ENCODE measurements around the gene TMIE. TPM values are rescaled to one million over a fixed set of nuclear protein-coding genes. Genes with fewer than 3 reads are reported as not detected.

Gene TMIE
- total RNA-seq, 2 donors from 2014 or later = not detected

DNA sequence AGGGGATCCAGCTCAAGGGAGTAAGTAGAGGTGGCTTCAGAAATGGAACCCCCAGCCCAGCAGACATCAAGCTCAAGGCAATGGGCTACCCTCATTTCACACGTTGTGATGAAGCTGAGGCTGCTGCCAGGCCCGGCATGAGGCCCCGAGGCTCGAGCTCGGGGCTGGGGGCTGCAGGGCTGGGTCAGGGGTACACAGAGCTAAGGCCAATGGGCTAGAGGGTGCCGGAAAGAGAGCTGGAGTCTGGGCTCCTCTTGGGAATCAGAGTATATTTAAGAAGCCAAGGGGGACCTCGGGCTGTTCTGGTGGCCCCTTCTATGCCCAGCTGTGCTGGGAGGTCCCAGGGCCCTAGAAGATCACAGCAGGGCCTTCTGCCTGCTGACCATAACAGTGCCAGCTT lies 9.0 kb downstream of the TMIE start:
- H3K36me3 ChIP-seq = no peaks in the 10 kb centered on the region
- H3K27me3 ChIP-seq (replicated peaks; ENCODE audit: insufficient read depth) = no peaks in the 10 kb centered on the region
- H3K27ac ChIP-seq = no peak overlapping the region
- H3K4me3 ChIP-seq = no peak overlapping the region
- no peaks in the 10 kb centered on the region for H3K9me3 ChIP-seq
- H3K4me1 ChIP-seq (ENCODE audit: control insufficient read depth in 1 of 2, low read depth in 2 of 2) = no peaks in the 10 kb centered on the region
- no peak for DNase-seq (ENCODE audit: low spot score)
- TF ChIP-seq, protein P1, sequence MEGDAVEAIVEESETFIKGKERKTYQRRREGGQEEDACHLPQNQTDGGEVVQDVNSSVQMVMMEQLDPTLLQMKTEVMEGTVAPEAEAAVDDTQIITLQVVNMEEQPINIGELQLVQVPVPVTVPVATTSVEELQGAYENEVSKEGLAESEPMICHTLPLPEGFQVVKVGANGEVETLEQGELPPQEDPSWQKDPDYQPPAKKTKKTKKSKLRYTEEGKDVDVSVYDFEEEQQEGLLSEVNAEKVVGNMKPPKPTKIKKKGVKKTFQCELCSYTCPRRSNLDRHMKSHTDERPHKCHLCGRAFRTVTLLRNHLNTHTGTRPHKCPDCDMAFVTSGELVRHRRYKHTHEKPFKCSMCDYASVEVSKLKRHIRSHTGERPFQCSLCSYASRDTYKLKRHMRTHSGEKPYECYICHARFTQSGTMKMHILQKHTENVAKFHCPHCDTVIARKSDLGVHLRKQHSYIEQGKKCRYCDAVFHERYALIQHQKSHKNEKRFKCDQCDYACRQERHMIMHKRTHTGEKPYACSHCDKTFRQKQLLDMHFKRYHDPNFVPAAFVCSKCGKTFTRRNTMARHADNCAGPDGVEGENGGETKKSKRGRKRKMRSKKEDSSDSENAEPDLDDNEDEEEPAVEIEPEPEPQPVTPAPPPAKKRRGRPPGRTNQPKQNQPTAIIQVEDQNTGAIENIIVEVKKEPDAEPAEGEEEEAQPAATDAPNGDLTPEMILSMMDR (IDR thresholded peaks at IDR 0.05) = no peak
- ATAC-seq (ENCODE audit: insufficient number of reproducible peaks, low FRiP score, low read depth) = no peak

DNA sequence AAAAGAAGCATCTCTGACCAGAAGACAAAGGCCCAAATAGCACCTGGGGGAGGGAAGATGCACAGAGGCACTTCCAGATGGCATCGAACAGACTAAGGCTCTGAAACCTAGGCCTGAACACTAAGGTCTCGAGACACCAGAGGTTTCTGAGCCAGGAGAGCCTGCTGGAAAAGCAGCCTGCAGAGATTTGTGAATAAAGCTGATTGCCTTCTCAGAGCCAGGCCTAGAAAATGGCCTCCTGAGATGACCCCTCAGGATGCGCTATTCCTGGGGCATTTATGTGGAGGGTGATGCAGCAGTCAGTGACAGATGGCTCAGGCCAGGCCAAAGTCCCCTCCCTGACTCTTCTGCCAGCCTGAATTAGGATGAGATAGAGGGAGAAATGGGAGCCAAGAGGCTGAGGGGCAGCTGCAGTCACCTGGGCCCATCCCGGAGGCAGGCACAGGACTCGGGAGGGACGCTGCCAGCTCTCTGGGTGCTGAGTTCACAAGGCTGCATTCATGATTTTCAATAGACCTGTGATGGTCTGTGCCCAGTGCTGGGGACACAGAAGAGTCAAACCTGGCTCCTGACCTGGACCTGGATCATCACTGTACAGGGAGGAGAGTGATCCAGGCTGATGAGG lies 9.6 kb downstream of the TMIE start:
- no peak overlapping the region for H3K4me3 ChIP-seq
- H3K27ac ChIP-seq = no peak overlapping the region
- no peak for DNase-seq (ENCODE audit: low spot score)
- no peak for ATAC-seq (ENCODE audit: insufficient number of reproducible peaks, low FRiP score, low read depth)
- H3K4me1 ChIP-seq (ENCODE audit: control insufficient read depth in 1 of 2, low read depth in 2 of 2) = no peaks in the 10 kb centered on the region
- TF ChIP-seq, protein P1 (IDR thresholded peaks at IDR 0.05) = no peak
- no peaks in the 10 kb centered on the region for H3K27me3 ChIP-seq (replicated peaks; ENCODE audit: insufficient read depth)
- no peaks in the 10 kb centered on the region for H3K36me3 ChIP-seq
- H3K9me3 ChIP-seq = no peaks in the 10 kb centered on the region

DNA sequence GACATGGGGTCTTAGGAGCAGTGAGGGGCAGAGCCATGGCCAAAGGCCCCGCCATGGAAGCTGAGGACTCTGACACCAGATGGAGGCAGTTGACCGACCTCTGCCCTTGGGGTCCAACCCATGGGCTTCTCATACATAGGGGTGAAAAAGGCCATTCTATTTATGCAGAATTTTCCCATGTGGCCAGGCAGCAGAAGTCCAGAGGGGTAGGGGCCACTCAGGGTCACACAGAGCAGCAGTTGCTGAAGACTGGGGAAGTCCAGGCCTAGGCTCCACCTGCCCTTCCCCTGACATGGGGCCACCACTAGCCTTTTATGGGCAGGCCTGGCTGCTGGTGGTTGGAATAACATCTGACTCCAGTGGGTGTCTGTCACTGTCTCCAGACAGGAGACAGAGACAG lies 10.1 kb downstream of the TMIE start:
- Histone ChIP-seq H3K36me3 (no peaks in the 10 kb centered on the region), H3K9me3 (no peaks in the 10 kb centered on the region), H3K4me1 (ENCODE audit: control insufficient read depth in 1 of 2, low read depth in 2 of 2) (no peaks in the 10 kb centered on the region), H3K27ac (no peak overlapping the region), H3K27me3 (replicated peaks; ENCODE audit: insufficient read depth) (no peaks in the 10 kb centered on the region), H3K4me3 (no peak overlapping the region)
- ATAC-seq (ENCODE audit: insufficient number of reproducible peaks, low FRiP score, low read depth) (no peak), DNase-seq (ENCODE audit: low spot score) (no peak)
- TF ChIP-seq, protein P1 (IDR thresholded peaks at IDR 0.05) = no peak

DNA sequence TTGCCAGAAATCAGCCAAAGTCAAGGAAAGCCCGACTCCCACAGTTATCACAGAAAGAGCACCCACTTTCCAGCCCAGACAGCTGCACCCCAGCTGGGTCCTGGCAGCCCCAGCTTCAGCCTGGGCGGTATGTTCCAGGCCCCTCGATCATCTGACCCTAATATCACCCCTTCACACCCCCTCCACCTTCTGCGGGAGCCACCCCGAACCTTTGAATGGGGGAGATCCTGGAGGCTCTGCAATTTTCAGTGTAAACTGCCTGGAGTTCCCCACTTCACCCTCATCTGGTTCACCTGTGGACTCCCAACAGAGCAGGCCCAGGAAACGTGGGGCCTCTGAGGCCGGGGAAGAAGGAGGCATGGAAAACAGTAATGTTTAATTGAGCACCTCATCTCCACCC lies 10.6 kb downstream of the TMIE start:
- Histone ChIP-seq H3K4me3 (no peak overlapping the region), H3K27me3 (replicated peaks; ENCODE audit: insufficient read depth) (no peaks in the 10 kb centered on the region), H3K4me1 (ENCODE audit: control insufficient read depth in 1 of 2, low read depth in 2 of 2) (no peaks in the 10 kb centered on the region), H3K9me3 (no peaks in the 10 kb centered on the region), H3K36me3 (no peaks in the 10 kb centered on the region), H3K27ac (no peak overlapping the region)
- ATAC-seq (ENCODE audit: insufficient number of reproducible peaks, low FRiP score, low read depth) (no peak), DNase-seq (ENCODE audit: low spot score) (no peak)
- TF ChIP-seq, protein P1 (IDR thresholded peaks at IDR 0.05) = no peak

DNA sequence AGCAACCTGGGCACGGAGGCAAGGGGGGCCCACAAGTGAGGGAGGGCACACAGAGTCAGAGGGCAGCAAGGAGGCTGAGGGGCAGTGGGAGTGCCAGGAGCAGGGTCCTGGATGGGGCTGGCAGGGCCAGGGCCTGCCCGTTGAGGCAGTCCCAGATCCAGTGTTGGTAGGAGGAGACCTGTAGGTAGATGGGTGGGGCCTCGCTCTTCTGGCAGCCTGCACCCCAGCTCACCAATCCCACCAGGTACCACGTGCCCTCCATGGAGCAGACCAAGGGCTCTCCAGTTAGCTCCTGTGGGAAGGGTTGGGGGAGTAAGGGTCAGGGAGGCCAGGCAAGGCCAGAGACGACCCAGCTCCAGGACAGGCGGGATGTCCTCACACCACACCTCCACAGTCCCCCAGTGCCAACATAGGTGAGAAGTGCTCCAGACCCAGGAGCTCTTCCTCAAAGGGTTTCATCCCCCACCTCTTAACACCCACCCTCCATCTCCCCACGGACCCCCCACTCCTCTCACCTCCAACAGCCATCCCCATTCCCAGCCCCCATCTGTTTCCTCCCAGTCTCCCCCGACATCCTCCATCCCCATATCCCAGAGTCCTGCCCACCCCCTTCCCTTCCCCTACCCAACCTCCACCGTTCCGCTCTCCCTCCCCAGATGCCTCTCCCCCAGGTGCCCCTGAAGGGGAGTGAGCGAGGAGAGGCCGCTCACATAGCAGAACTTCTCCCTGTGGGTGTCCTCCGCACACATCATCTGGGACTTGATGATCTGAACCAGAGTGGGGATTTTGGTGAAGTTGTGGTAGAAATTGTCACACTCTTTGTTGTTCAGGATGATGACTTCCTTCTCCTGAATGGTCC lies 11.2 kb downstream of the TMIE start:
- ATAC-seq (ENCODE audit: insufficient number of reproducible peaks, low FRiP score, low read depth) = no peak
- Histone ChIP-seq H3K36me3 (no peaks in the 10 kb centered on the region), H3K4me1 (ENCODE audit: control insufficient read depth in 1 of 2, low read depth in 2 of 2) (no peaks in the 10 kb centered on the region), H3K27ac (no peak overlapping the region), H3K4me3 (no peak overlapping the region), H3K27me3 (replicated peaks; ENCODE audit: insufficient read depth) (no peaks in the 10 kb centered on the region), H3K9me3 (no peaks in the 10 kb centered on the region)
- TF ChIP-seq, protein P1 (IDR thresholded peaks at IDR 0.05) = no peak
- DNase-seq (ENCODE audit: low spot score) = no peak
